A549 (cell line): ENCODE data around the gene GPSM1. TPM values are rescaled to one million over a fixed set of nuclear protein-coding genes. Genes with fewer than 3 reads are reported as not detected.

Source experiments
- ATAC-seq, 2 experiments: fragments of 200-7000 bp in 1 of 2; fragments of >200 bp in 1 of 2; cut with Nextera tagmentation in 1 of 2; cut with Tn5 transposase in 1 of 2; 3 replicates each; pipeline versions ENCODE4 v1.8.0 to v1.9.1; 2018 to 2020; ENCODE audit warnings: mild to moderate bottlenecking in 1 of 2, moderate library complexity in 1 of 2
- CTCF ChIA-PET: fragments of 300-600 bp; sonication (Branson Sonifier 250); formaldehyde crosslinking; extraction: SDS; loops from one replicate; lab custom pipeline; 2021; ENCODE audit warnings: antibody characterized with exemption, inconsistent platforms; lab: Yijun Ruan, JAX
- POLR2A ChIA-PET: fragments of 350-600 bp; formaldehyde crosslinking; extraction: SDS; loops from one replicate; lab custom pipeline; 2021; ENCODE audit warnings: antibody characterized with exemption, inconsistent platforms; lab: Yijun Ruan, JAX
- DNase-seq, 2 experiments: peaks; one replicate each; pipeline versions ENCODE4 v3.0.0 to v3.0.0-alpha.2; 2011 to 2016; ENCODE audit warnings: low read depth in 1 of 2, low spot score in 1 of 2
- FAIRE-seq: peaks from 2 replicates; lab custom pipeline; 2011; peaks lifted over from hg19 to GRCh38; lab: Jason Lieb, UNC
- H3K27ac ChIP-seq, 2 experiments: fragments of >200 bp; sonication (Bioruptor Twin); formaldehyde crosslinking; 3 replicates each; pipeline ENCODE4 v1.5.1; 2016 to 2017
- H3K4me1 ChIP-seq: fragments of >200 bp; sonication (Bioruptor Twin); formaldehyde crosslinking; 3 replicates; pipeline ENCODE4 v1.6.1; 2016
- H3K4me2 ChIP-seq: fragments of >200 bp; sonication (Bioruptor Twin); formaldehyde crosslinking; 3 replicates; pipeline ENCODE4 v1.6.1; 2016
- H3K4me3 ChIP-seq: fragments of >200 bp; sonication (Bioruptor Twin); formaldehyde crosslinking; 3 replicates; pipeline ENCODE4 v1.5.1; 2016
- H3K9me3 ChIP-seq: fragments of >200 bp; sonication (Bioruptor Twin); formaldehyde crosslinking; 3 replicates; pipeline ENCODE4 v1.6.1; 2016
- ATOH8 ChIP-seq: fragments of 250-450 bp; sonication (Bioruptor Pico); IDR thresholded peaks from 2 replicates; pipeline ENCODE4 v1.5.0; 2020; ENCODE audit warnings: low read depth, mild to moderate bottlenecking, moderate library complexity
- BCL3 ChIP-seq: fragments of >200 bp; sonication (Bioruptor Twin); formaldehyde crosslinking; IDR thresholded peaks from 3 replicates; pipeline ENCODE4 v1.6.1; 2016
- CBX2 ChIP-seq: fragments of 200-600 bp; sonication (generic); IDR thresholded peaks from 2 replicates; pipeline ENCODE4 v1.6.1; 2016; ENCODE audit warnings: low read depth, mild to moderate bottlenecking, borderline replicate concordance
- CBX8 ChIP-seq: fragments of 200-600 bp; sonication (generic); IDR thresholded peaks from 2 replicates; pipeline ENCODE4 v1.6.1; 2016
- CHD2 ChIP-seq: fragments of 150-350 bp; IDR thresholded peaks from 2 replicates; pipeline ENCODE4 v1.6.1; 2014; ENCODE audit warnings: low read length; ENCODE audit not compliant: partially characterized antibody
- CTCF ChIP-seq: fragments of >200 bp; sonication (Bioruptor Twin); formaldehyde crosslinking; IDR thresholded peaks from 3 replicates; pipeline ENCODE4 v1.5.1; 2016
- EHF ChIP-seq: fragments of 250-450 bp; sonication (Bioruptor Pico); IDR thresholded peaks from 2 replicates; pipeline ENCODE4 v1.5.0; 2020; ENCODE audit warnings: mild to moderate bottlenecking
- ELK1 ChIP-seq: fragments of 150-350 bp; IDR thresholded peaks from 2 replicates; pipeline ENCODE4 v1.6.1; 2014; ENCODE audit warnings: low read depth, mild to moderate bottlenecking, low read length
- ESRRA ChIP-seq: fragments of 150-350 bp; IDR thresholded peaks from 2 replicates; pipeline ENCODE4 v1.6.1; 2014; ENCODE audit warnings: mild to moderate bottlenecking, low read length, borderline replicate concordance
- FOSB ChIP-seq: fragments of 250-450 bp; sonication (Bioruptor Pico); IDR thresholded peaks from 2 replicates; pipeline ENCODE4 v1.5.0; 2020; ENCODE audit warnings: mild to moderate bottlenecking, moderate library complexity
- FOXS1 ChIP-seq: fragments of 250-450 bp; sonication (Bioruptor Pico); IDR thresholded peaks from 2 replicates; pipeline ENCODE4 v1.5.0; 2020; ENCODE audit warnings: mild to moderate bottlenecking, moderate library complexity
- GATA3 ChIP-seq: IDR thresholded peaks from 2 replicates; pipeline ENCODE4 v1.6.1; 2012; ENCODE audit warnings: borderline replicate concordance
- HDAC2 ChIP-seq: fragments of 200-600 bp; sonication (generic); IDR thresholded peaks from 2 replicates; pipeline ENCODE4 v1.6.1; 2016
- JUN ChIP-seq, 2 experiments: fragments of >200 bp; sonication (Bioruptor Twin); formaldehyde crosslinking; IDR thresholded peaks; 2 replicates in 1 of 2; 3 replicates in 1 of 2; pipeline ENCODE4 v1.6.1; 2016 to 2017
- JUNB ChIP-seq: fragments of >200 bp; sonication (Bioruptor Twin); formaldehyde crosslinking; IDR thresholded peaks from 2 replicates; pipeline ENCODE4 v1.6.1; 2016
- MAX ChIP-seq: IDR thresholded peaks from 2 replicates; pipeline ENCODE4 v1.6.1; 2012
- NFE2L2 ChIP-seq: fragments of 150-350 bp; conservative IDR thresholded peaks from 2 replicates; pipeline ENCODE4 v1.6.1; 2014; ENCODE audit warnings: low read length
- PBX3 ChIP-seq: IDR thresholded peaks from 2 replicates; pipeline ENCODE4 v1.6.1; 2012
- POLR2AphosphoS2 ChIP-seq: conservative IDR thresholded peaks from 2 replicates; pipeline ENCODE4 v1.6.1; 2012; ENCODE audit warnings: low read length, improper control_type of control experiment, inconsistent platforms
- RAD21 ChIP-seq, 2 experiments: fragments of >200 bp in 1 of 2; sonication (Bioruptor Twin) in 1 of 2; formaldehyde crosslinking in 1 of 2; IDR thresholded peaks in 1 of 2; conservative IDR thresholded peaks in 1 of 2; 2 replicates in 1 of 2; 3 replicates in 1 of 2; pipeline ENCODE4 v1.6.1; 2012 to 2018; ENCODE audit warnings: inconsistent platforms in 1 of 2
- RARB ChIP-seq: fragments of 250-450 bp; sonication (Bioruptor Pico); IDR thresholded peaks from 2 replicates; pipeline ENCODE4 v1.8.0; 2021; ENCODE audit warnings: mild to moderate bottlenecking, moderate library complexity
- SREBF2 ChIP-seq: fragments of 450-650 bp; IDR thresholded peaks from 2 replicates; pipeline ENCODE4 v1.6.1; 2014; ENCODE audit warnings: mild to moderate bottlenecking, moderate library complexity
- TP53 ChIP-seq: fragments of 250-450 bp; sonication (Bioruptor Pico); IDR thresholded peaks from 2 replicates; pipeline ENCODE4 v1.5.0; 2021; ENCODE audit warnings: mild to moderate bottlenecking, moderate library complexity
- ZC3H11A ChIP-seq: fragments of 450-650 bp; IDR thresholded peaks from 2 replicates; pipeline ENCODE4 v1.6.1; 2014; ENCODE audit warnings: antibody characterized with exemption, mild to moderate bottlenecking
- ZFP36 ChIP-seq: fragments of 450-650 bp; IDR thresholded peaks from 2 replicates; pipeline ENCODE4 v1.6.1; 2014; ENCODE audit warnings: borderline replicate concordance; ENCODE audit not compliant: partially characterized antibody
- ZSCAN20 ChIP-seq: fragments of 250-450 bp; sonication (Bioruptor Pico); IDR thresholded peaks from 2 replicates; pipeline ENCODE4 v1.8.0; 2022; ENCODE audit warnings: mild to moderate bottlenecking, moderate library complexity
- WGBS: methylation state at CpG from one replicate; pipeline ENCODE4 v1.1.6; 2017; ENCODE audit errors: missing lambda C conversion rate; 5-methylcytosine and 5-hydroxymethylcytosine counted together
- polyA plus RNA-seq, 4 experiments: library from polyadenylated mRNA; depleted of rRNA in 3 of 4; stranded (reverse); fragments of >200 nt; fragmentation: RNase III in 1 of 4; extraction: RNeasy Plus Mini Kit Qiagen cat#74134 plus additional on column Dnase treatment in 1 of 4; gene quantifications; 2 replicates in 3 of 4; 3 replicates in 1 of 4; pipeline ENCODE4 v1.2.3, GENCODE V29; 2011 to 2017

Gene GPSM1
- polyA plus RNA-seq, 2 of the 4 experiments (the other 2 are of a cell fraction), result 2.1 to 8.8 TPM

- no peak for ATAC-seq
Observed at GRCh38 chr9:136403538-136403914, 76.2 kb downstream of the GPSM1 start.

GRCh38 chr9:136403915-136404800 lies 76.8 kb downstream of the GPSM1 start:
- 94% methylated on average over 32 of the region's 32 CpGs for WGBS
- POLR2A ChIA-PET, result no interaction called here
- FAIRE-seq, result no peak

More at GRCh38 chr9:136403538-136403914, 76.2 kb downstream of the GPSM1 start:
- WGBS, result 96% methylated on average over 5 of the region's 5 CpGs
- H3K4me1 ChIP-seq, result peaks cover 10% of the 10 kb centered on the region; the same call in 2 of the 3 replicates
- no peak overlapping the region for H3K27ac ChIP-seq
- POLR2A ChIA-PET, result no interaction called here
- CTCF ChIA-PET, result interaction anchor here (0.7 to 3.8 kb wide), 6 partner anchors 10 to 226 kb away, joined by 3 to 19 read pairs (median 4); partner anchors contain the start of gene DNLZ
- no peak for FAIRE-seq
- no peaks in the 10 kb centered on the region for H3K9me3 ChIP-seq
- no peak overlapping the region for H3K4me3 ChIP-seq
- no peak for DNase-seq
- no peak overlapping the region for H3K4me2 ChIP-seq
- TF ChIP-seq JUNB (no peak), POLR2AphosphoS2 (no peak), CTCF (no peak), NFE2L2 (no peak), ESRRA (no peak), FOXS1 (no peak), GATA3 (no peak), ATOH8 (CRISPR knock-in tag) (no peak), RAD21 (conservative IDR thresholded peaks at IDR 0.05 in 1 of 2, IDR thresholded peaks at IDR 0.05 in 1 of 2) (no peak), ZC3H11A (no peak), CBX8 (no peak), MAX (no peak), CBX2 (no peak)

More at GRCh38 chr9:136403915-136404800, 76.8 kb downstream of the GPSM1 start:
- Histone ChIP-seq H3K4me2 (no peak overlapping the region), H3K9me3 (no peaks in the 10 kb centered on the region), H3K4me1 (peaks cover 11% of the 10 kb centered on the region; the same call in 2 of the 3 replicates), H3K27ac (no peak overlapping the region), H3K4me3 (no peak overlapping the region)
- no peak for DNase-seq
- ATAC-seq, result no peak
- CTCF ChIA-PET, result interaction anchor here (0.9 to 3.8 kb wide), 7 partner anchors 8 to 226 kb away, joined by 3 to 19 read pairs (median 4); partner anchors contain the start of gene DNLZ
- no peak for TF ChIP-seq ZSCAN20 (CRISPR knock-in tag)
- TF ChIP-seq TP53 (CRISPR knock-in tag), result no peak
- no peak for TF ChIP-seq FOSB (CRISPR knock-in tag)
- TF ChIP-seq CBX2, result no peak
- no peak for TF ChIP-seq BCL3
- no peak for TF ChIP-seq ELK1
- no peak for TF ChIP-seq SREBF2
- no peak for TF ChIP-seq HDAC2
- TF ChIP-seq EHF (CRISPR knock-in tag), result no peak
- TF ChIP-seq RARB, result no peak
- no peak for TF ChIP-seq CHD2
- no peak for TF ChIP-seq ZFP36
- no peak for TF ChIP-seq ATOH8 (CRISPR knock-in tag)
- TF ChIP-seq PBX3, result no peak
- no peak for TF ChIP-seq JUN (IDR thresholded peaks at IDR 0.05)
